GM12865 (cell line): Measurements from ENCODE around the gene GBE1.

Experiments
- DNase-seq: peaks from one replicate; pipeline ENCODE4 v3.0.0; 2010; ENCODE audit warnings: low read depth
- H3K4me3 ChIP-seq: 2 replicates; pipeline ENCODE4 v1.5.1; 2011; ENCODE audit warnings: mild to moderate bottlenecking, low read depth, low read length, control low read depth
- TF ChIP-seq, protein P1 (sequence below): IDR thresholded peaks from 2 replicates; pipeline ENCODE4 v1.5.1; 2011; ENCODE audit warnings: low read length, control low read depth, low read depth, inconsistent platforms; ENCODE audit not compliant: insufficient read depth; ENCODE audit errors: missing control alignments

The GBE1 gene

DNA sequence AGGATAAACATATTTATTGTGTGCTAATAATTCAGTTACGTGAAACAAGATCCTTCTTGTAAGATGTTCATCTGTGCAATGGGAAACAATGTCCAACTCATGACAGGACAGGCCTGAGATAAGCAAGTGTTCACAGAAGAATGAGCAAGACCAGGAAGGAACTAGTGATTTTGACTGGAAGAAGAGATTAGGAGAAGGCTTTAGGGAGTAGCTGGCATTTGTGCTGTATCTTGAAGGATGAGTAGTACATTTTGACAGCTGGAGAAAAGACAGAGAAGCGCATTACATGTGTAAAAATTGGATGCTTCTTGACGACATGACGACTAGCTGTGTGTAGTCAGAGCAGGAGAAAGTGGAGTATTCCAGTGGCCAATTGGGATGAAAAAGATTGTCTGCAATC, 48.4 kb downstream of the GBE1 start:
- no peak for DNase-seq
- TF ChIP-seq, protein P1, sequence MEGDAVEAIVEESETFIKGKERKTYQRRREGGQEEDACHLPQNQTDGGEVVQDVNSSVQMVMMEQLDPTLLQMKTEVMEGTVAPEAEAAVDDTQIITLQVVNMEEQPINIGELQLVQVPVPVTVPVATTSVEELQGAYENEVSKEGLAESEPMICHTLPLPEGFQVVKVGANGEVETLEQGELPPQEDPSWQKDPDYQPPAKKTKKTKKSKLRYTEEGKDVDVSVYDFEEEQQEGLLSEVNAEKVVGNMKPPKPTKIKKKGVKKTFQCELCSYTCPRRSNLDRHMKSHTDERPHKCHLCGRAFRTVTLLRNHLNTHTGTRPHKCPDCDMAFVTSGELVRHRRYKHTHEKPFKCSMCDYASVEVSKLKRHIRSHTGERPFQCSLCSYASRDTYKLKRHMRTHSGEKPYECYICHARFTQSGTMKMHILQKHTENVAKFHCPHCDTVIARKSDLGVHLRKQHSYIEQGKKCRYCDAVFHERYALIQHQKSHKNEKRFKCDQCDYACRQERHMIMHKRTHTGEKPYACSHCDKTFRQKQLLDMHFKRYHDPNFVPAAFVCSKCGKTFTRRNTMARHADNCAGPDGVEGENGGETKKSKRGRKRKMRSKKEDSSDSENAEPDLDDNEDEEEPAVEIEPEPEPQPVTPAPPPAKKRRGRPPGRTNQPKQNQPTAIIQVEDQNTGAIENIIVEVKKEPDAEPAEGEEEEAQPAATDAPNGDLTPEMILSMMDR, result no peak
- H3K4me3 ChIP-seq, result no peak overlapping the region

DNA sequence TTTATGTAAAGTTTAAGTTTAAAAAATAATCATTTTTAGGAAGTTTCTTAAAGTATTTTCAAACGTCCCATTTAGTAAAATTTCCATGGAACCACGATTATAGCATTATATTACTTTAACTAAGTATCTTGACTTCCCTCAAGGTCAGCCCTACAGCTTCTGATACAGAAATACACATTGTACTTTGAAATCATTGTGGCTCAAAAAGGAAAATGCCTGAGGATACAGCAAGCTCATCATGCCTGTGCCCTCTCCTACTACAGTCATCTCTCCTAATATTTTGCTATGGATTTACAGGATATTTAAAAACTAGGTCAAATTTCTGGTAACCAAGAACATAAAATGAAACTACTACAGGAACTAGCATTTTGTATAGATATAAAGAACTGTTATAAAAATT, 51.8 kb downstream of the GBE1 start:
- DNase-seq, result no peak
- TF ChIP-seq, protein P1, result no peak
- H3K4me3 ChIP-seq, result no peak overlapping the region

DNA sequence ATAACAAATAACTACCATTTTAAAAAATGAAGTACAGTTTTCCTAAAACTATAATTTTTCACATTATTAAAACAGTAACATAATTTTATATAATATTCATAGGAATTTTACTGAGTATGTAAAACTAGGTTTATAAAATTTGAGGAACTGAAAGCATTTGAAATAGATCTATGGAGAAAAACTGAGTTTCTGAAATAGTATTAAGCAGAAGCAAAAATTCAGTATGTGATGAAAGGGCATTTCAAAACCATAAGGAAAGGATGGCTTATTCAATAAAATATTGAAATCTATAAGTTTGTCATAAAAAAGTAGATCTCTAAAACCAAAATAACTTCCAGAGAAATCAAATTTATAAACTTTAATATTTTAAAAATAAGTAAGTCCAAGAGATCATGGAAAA, 53.4 kb downstream of the GBE1 start:
- TF ChIP-seq, protein P1, result no peak
- H3K4me3 ChIP-seq, result no peak overlapping the region
- no peak for DNase-seq

DNA sequence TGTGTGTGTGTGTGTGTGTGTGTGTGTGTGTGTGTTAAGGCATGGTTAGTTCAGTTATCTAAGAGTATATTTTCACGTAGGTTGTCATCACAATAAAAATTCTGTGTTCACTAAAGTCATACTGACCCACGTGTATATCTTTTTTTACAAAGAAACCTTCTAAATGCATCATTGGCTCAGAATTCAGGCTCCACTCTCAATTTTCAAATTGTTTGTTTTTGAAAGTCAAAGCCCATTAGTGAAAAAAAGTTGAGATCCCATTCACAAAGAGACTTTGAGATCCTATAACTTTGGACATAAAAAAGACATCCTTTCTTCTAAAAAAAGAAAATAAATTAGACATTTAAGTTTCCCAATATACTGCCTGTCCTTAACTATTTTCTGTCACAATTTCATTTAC, 59.3 kb downstream of the GBE1 start:
- DNase-seq, result no peak

DNA sequence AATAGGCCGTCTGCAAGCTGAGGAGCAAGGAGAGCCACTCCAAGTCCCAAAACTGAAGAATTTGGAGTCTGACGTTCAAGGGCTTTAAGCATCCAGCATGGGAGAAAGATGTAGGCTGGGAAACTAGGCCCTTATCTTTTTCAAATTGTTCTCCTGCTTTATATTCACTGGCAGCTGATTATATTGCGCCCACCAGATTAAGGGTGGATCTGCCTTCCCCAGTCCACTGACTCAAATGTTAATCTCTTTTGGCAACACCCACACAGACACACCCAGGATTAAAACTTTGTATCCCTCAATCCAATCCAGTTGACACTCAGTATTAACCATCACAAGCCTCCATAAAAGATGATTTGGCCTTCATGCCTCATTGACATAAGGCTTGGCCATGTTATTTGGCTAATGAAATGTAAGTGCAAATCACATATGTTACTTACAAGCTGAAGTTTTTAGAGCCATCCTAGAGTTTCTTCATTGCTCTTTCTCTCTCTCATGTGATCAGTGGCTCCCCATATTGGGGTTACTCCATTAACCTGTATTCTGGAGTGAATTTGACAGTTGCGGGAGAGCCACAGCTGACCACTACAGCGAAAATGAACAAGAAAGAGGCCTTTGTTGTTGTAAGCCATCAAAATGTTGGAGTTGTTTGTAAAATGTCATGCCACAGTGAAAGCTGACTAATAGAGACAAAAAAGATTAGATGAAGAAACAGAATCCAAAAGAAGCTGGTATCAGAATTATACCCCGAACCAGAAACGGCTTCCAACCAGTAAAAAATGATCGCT, 61.7 kb downstream of the GBE1 start:
- H3K4me3 ChIP-seq, result no peak overlapping the region
- no peak for DNase-seq
- TF ChIP-seq, protein P1, result no peak

More for the DNA sequence above, 59.3 kb downstream of the GBE1 start:
- TF ChIP-seq, protein P1, result no peak
- no peak overlapping the region for H3K4me3 ChIP-seq

DNA sequence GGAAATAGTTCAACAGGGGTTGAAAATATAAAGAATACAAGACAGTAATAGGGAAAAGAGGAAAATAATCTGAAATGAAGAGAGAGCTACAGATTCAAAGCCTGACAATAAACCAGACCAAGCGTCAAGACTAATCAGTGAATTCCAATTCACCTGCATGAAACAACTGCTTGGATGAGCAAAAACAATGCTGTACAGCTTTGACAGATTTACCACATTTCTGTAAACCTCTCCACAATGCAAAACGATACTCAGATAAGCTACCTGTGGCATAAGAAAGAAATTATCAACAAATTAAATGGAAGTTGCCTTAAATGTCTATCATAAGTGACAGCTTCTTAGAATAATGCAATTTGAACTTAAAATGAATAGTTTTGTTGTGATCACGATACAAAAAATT, 65.4 kb downstream of the GBE1 start:
- no peak for DNase-seq
- no peak overlapping the region for H3K4me3 ChIP-seq
- TF ChIP-seq, protein P1, result no peak

DNA sequence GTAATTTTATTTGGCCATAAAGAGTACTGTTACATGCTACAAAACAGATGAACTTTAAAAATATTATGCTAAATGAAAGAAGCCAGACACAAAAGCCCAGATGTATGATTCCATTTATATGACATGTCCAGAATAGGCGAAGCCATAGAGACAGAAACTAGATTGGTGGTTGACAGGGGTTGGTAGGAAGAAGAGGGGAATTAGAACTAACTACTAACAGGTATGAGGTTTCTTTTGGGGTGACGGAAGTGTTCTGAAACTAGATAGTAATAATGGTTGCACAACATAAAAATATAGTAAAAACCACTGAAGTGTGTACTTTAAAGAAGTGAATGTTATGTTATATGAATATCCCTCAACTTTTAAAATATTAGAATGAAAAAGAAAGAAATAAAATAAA, 66.1 kb downstream of the GBE1 start:
- no peak overlapping the region for H3K4me3 ChIP-seq
- DNase-seq, result no peak
- TF ChIP-seq, protein P1, result no peak
